Stimulated activated CD8-positive, alpha-beta memory T cell treated with anti-CD3 and anti-CD28 coated beads, Interleukin-7, amount 100 ng/mL, for 48 hours (primary cell): Measurements from ENCODE around the gene ABLIM2.

Source experiments
- DNase-seq, 2 donors: peaks; one replicate each; pipeline ENCODE4 v3.0.0-alpha.2; 2020; ENCODE audit warnings: low read depth in 1 of 2; ENCODE audit errors: extremely low read depth in 1 of 2

The ABLIM2 gene

DNA sequence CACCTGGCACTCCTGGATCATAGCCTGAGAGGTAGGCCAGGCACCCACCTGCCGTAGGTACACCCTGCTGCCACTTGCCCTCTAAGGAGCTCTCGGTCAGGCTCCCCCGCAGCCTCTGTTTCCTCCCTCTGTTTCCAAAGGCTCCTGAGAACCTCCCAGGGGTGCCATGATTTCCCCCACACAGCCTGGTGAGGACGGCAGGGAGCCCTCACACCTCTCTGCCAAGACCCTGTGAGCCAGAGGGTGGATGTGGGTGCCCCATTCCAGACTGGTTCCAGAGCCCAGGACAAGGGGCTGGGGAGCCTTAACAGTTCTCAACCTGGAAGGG lies 1.6 kb upstream of the ABLIM2 start:
- no peak for DNase-seq

DNA sequence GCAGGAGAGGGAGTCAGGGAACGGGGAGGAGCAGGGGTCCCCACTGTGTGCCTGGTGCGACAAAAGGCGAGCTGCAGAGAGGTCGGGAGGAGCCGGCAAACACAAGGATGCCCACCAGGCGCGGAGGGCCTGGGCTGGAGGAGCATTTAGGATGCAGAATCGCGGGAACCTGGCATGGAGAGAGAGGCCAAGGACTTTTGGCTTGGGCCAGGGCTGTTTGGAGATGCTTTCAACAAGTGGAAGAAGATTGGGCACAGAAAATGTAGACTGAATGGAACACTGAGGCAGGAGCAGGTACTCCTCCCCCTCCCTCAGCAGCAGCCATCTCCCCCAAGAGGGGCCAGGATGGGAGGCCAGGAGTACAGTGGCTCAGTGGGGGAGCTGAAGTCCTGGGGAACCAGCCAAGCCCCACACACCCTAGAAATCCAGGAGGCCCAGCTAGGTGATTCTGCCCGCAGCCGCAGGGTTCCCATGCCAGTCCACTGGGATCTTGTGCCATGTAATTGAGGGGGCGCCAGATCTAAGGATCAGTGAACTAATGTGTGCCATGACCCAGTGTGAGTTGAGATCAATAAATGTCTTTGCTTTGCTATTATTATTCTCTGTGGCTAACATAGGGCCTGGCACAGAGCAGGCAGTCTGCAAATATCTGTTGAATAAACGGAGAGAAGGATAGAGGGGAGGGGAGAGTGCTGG lies 1.1 kb upstream of the ABLIM2 start:
- DNase-seq, result no peak

DNA sequence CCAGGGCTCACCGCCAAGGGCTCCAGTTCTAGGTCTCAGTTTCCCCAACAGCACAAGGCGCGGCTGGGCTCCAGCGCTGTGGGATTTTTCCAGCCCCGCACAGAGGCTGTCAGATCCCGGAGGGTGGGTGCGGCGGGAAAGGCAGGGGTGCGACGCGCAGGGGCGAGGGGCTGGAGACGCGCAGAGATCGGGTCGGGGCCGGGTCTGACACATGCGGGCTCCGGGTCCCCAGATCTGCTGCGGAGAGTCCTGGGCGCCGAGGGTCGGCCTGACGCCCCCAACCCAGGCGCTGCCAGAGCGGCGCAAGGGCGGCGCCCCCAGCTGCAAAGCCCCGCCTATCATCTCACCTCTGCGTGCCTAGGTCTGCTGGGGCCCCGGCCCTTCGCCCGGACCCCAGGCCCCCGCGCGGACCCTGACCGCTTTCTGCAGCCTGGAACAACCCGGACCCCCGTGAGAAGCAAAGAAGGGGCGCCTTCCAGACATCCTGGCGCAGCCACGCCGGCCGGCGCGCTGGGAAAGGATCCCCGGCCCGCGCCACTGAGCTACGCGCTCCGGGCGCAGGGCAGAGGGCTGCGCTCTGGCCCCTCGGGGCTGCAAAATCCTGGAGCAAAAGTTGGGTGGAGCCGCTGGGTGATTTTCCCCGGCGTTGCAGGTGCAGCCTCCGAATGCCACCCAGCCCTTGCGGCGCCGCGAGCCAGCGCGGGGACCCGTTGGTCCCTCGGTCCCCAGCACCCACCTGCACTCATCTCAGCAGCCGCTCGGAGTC lies 486 bp downstream of the ABLIM2 start:
- DNase-seq, result no peak

DNA sequence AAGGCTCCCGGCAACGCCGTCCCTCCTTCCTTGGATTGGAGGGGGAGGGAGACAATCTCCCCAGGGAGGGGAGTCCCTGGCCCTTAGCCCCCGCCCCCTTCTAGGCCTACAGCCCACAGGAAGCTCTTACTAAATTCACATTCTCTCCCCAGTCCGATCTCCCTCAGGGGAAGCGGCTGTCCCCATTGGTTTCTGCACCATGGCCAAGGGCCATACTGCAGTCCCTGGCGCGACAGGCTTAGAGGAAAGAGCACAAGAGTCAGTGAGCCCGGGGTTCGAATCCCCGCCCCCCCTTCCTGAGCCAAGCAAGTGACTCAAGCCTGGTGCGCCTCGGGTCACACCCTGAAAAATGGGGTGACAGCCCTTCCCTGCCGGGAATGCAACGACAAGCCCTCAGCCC lies 1.1 kb downstream of the ABLIM2 start:
- no peak for DNase-seq

DNA sequence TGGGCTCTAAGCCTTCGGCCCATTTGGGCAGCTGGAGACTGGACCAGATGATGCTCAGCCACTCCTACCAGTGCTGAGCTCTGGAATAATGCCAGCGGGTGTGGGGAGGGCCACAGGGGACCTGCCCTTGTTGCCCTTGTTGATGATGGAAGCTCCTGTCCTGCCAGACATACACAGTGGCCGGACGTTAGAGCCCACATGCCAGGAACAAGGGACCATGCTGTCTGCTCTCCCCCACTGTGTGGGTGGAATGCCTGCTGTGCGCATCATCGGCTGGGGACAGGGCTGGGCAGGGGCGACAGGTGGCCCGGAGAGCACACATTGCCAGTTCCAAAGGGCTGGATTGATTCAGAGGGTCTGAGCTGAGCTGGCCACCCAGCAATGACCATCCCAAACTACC lies 2.0 kb downstream of the ABLIM2 start:
- DNase-seq, result no peak

DNA sequence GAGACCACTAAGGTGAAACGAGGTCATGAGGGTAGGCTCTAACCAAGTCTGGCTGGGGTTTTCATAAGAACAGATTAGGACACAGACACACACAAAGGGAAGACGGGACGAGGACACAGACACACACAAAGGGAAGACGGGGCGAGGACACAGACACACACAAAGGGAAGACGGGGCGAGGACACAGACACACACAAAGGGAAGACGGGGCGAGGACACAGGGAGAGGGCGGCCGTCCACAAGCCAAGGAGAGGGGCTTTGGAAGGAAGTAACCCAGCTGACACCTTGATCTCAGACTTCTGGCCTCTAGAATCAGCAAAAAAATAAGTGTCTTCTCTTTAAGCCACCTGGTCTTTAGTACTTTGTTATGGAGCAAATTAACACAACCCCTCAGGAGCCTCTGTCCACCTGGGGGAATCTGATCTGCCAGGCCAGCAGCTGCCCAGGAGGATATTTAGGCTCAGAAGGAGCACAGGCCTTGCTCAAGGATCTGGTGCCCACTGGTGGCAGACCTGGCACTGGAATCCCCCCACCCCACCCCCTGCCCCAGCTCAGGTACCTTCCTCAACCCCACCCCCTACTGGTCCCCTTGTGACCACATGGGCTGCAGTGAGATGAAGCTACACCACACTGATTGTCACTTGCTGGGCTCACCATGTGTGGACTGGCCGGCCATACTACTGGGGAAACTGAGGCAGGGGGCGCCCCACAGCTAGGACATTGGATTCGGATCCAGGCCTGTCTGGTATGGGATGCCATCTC lies 2.8 kb downstream of the ABLIM2 start:
- DNase-seq, result no peak

DNA sequence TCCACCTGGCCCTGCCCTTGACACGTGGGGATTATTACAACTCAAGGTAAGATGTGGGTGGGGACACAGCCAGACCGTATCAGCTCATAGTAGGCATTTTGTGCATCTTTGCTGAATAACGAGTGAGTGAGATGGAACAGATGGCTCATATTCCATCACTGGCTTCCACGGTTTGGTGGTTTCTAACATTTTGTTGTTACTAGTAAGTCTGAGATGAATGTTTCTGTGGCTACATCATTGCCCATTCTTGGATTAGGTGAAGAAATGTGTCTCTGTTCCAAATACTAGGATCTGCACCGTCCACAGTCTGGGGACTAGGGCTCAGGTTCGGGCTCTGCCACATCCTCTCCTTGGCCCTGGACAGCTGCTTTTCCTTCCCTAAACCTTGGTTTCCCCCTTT lies 3.6 kb downstream of the ABLIM2 start:
- no peak for DNase-seq

DNA sequence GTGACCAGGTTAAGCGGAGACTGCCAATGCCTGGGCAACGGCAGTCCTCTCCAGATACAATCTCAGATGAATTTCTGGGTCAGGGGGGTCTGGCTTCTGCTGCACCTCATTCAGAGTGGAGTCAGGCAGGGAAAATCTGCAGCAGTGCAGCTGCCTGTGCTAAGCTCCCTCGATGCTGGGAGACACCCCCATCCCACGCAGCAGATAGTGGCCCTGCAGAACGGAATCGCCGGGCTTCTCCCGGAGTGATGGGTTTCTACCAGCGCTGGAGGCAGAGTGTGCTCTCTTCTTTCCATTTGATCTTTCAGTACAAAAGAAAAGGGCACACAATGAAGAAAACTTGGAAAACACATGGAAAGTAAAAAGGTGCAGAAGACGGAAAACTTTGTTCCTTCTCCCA lies 5.2 kb downstream of the ABLIM2 start:
- no peak for DNase-seq

DNA sequence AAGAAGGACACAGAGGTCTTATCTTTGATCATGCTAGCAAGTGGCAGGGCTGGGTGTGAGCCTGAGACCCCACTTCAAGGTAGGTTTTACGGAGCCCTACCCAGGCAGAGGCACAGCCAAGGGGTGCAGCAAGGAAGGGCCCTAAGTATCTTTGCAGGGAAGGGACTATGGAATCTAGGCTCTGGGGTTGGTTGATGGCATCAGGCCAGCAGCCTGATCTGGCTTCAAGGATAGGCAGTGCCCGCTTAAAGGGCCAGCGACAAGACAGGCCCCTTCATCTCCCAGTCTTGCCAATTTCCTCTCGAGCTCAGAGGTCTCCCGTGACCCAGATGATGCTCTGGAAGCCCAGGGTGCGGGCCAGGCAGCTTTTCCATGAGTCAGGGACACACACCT lies 5.8 kb downstream of the ABLIM2 start:
- DNase-seq, result no peak

DNA sequence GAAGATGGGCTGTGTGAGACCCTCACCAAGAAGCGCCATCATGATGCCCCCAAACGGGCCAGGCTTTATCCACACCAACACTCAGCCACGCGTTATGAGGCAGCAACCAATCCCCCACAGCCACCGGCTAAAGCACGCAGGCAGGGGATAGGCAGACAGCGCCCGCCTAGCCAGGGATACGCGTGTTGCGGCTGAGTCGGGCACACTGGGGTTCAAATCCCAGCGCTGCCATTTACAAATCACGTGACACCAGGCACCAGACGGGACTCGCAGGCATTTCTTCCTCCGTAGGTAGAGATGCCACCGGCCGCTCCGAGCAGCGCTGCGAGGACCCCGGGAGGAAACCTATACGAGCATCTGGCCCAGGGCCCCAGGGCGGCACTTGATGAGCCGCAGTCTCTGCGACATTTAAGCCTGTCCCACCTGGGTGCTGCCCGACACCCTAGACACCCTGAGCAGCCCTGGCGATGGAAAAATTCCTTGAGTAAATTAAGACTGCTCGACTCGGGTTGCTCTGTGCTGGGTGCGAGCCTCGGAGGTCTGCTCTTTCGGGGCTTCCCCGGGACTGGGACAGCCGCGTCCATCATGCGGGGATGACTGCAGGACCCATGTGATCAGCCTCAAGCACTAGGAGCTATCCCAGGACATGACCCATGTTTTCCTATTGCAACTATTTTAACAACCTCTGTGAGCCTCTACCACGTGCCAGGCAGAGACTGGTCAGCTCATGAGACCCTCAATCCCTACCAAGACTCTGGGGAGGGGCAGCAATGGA lies 6.3 kb downstream of the ABLIM2 start:
- no peak for DNase-seq

DNA sequence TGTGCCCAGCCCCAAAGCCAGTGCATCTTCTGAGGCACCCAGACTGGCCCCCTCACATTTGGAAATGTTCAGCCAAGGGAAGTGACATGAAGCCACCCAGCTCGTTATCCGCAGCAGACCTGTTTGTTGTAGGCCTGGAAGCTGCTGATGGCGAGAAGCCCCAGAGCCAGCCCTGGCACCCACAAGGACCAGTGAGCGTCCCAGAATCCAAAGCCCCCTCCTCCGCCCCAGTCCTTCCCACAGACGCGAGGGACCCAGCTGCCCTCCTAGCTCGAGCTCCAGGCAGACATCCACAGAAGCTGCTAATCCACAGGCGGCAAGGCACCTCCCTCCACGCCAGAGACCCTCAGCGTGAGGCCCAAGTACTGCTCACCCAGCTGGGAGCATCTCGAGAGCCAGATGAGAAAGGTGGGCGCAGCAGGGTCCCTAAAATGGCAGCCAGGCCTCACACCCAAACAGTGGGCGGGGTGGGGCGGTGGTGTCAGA lies 7.4 kb downstream of the ABLIM2 start:
- no peak for DNase-seq

DNA sequence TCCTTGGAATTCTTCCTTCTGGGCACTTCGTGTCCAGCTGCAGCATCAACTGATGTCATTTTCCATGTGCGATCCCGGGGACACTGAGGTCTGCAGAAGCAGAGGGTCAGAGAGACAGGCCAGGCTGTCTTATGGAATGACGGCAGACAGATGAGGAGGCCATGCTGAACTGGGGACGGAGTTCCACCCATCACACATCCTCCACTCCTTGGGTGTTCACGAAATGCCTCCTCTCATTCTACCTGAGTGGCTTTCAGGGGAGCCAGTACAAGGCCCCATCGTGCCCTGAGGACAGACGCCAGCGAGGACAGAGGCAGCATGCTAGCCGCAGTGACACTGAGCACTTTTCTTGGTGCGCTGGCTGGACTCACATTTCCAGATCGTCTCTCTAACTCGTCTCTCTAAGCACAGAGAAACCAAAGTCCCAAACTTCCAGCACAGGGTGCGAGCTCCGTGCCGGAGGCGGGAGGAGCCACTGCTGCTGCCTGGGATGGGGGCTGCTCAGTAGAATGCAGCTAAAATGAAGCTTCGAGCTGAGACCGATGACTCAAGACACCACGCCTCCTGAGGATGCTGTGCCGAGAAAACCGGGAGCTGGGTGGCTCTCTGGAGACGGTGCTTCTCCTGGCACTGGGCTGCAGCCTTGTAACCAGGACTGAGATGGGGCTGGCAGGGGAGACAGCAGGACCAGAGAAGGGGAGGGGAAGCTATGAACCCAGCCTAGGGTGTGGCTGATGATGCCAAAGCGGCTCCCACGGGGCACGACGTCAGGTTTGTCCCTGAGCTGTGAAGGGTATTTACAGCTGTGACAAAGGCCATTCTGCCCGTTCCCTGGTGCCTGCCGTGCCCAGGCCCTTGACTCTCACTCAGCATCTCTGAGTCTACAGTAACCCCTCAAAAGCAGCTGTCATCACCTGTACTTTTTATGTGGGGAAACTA lies 8.2 kb downstream of the ABLIM2 start:
- no peak for DNase-seq

DNA sequence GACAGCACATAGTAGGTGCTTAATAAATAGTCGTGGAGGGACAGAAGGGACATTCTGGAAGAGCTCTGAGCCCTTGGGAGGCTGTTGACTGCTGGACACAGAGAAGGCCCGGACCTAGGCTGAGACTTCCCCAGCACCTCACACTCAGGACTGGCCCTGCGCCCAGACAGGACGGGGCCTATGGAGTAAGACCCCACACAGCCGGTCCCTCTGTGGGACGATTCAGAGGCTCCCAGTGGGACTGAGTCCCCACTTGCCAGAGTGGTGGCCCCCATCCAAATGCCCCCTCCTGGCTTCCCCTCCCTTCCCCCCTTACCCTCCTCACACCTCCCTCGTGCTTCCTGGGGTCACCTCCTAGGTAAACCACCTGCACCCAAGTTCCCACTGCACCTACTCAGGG lies 8.9 kb downstream of the ABLIM2 start:
- no peak for DNase-seq

DNA sequence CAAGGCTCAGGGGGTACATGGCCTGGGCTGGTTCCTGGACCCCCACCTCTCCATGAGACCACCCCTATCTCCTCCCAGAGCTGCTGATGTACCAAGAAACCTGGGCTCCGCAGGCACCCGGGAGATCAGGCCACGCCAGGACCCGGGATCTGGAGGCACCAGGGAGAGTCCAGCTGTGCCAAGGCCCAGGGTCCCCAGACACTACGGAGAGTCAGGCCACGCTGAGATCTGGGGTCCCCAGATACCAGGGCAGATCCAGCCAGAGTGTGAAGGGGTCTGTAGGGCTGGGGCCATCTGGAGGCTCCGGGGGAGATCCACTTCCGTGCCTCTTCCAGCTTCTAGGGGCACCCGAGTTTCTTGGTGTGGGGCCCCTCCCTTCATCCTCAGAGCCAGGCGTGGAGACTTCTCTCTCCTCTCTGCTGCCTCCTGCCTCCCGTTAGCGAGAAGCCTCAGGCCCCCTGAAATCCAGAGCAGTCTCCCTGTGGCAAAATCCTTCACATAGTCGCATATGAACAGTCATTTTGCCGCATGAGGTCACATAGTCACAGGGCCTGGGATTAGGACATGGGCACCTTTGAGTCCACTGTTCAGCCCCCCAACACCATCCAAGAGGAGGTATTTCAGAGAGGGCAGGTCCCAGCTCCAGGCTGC lies 9.7 kb downstream of the ABLIM2 start:
- no peak for DNase-seq

DNA sequence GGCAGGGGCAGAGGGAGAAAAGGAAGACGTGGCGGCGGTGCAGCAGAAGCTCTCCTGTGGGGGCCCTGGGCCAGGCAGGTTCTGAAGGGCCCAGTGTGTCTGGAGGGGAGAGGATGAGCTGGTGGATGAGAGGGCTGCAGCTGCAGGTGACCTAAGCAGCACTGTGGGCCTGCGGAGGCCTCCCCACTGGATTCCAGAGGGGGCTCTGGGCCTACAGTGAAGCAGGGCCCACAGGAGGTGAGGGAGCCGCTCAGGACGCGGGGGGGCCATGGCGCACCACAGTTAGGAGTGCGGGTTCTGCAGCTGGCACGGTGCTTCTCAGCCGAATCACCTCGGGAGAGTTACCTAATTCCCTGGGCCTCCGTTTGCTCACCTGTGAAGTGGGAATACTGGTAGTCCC lies 10.5 kb downstream of the ABLIM2 start:
- no peak for DNase-seq

DNA sequence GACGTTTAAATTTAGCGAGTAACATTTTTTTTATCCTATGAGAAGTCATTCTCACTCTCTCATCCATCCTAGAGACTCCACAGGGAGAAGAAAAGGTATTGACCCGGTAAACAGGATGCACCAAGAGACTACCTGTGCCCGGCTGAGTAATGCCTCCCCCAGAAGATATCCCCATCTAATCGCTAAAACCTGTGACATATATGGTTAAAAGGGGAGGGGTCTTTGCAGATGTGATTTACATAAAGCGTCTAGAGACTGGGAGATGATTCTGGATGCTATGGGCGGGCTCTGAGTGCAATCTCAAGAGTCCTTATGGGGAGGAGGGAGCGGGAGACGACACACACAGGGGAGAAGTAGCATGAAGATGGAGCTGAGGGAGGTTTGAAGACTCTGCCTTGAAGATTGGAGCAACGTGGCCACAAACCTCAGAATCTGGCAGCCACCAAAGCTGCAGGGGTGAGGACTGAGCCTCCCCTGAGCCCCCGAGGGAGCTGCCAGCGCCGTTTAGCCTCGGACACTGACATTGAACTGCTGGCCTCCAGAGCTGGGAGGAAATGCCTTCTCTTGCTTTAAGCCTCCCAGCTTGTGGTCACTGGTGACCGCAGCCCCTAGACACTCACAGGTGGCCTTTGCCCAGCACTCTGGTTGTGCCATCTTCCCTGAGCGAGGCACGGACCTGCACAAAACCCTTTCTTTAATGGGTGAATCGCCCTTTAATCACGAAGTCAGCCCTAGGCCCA lies 11.2 kb downstream of the ABLIM2 start:
- DNase-seq, result no peak

DNA sequence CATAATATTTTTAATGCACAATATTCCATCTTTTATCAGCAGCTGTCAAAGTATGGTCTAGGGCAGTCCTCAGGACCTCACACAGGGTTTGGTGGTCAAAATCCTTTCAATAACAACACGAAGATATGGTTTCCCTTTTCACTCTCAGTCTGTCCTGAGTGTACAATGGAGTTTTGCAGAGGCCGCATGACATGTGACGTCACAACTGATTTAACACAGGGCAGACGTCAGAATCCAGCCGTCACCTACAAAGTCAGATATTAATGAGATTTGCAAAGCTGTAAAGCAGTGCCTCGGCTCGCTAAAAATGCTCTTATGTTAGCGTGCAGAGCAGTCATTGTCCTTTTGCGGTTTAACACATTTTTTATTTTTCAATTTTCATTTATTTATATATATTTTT lies 12.5 kb downstream of the ABLIM2 start:
- DNase-seq, result no peak

DNA sequence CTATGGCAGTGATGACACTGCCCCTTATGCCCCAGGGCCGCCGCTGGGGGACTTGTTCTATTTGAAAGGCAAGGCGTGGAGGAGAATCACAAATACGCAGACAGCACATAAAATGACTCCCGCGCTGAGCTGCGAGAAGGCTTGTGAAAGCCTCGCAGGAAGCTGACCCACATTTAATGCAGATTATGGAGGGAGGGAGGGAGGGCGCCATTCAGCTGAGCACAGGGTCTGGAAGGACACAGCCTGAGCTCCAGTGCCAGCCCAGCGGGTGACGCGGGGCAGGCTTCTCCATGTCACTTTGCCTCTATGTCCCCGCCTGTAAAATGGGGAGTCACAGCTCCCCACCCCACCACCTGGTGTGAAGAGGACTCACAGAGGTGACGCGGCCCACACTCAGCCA lies 14.3 kb downstream of the ABLIM2 start:
- no peak for DNase-seq
